Common myeloid progenitor, CD34-positive (primary cell): ENCODE results near the gene DLGAP5.
A peak's percentile ranks its signal among the peaks of the same experiment; 100 is the strongest.

Source experiments
- CTCF ChIA-PET: fragments of 350-600 bp; sonication (Branson Sonifier 250); formaldehyde crosslinking; loops from one replicate; lab custom pipeline; 2021; ENCODE audit warnings: antibody characterized with exemption; lab: Charles Lee
- POLR2A ChIA-PET: fragments of 350-600 bp; sonication (Branson Sonifier 250); formaldehyde crosslinking; loops from one replicate; lab custom pipeline; 2021; ENCODE audit warnings: antibody characterized with exemption; lab: Charles Lee
- DNase-seq, 3 donors: peaks; one replicate each; pipeline versions ENCODE4 v3.0.0 to v3.0.0-alpha.2; 2013
- H3K27ac ChIP-seq, 2 experiments: 1 replicate in 1 of 2; 2 replicates in 1 of 2; pipeline ENCODE4 v1.7.0; 2013; ENCODE audit warnings: inconsistent platforms in 2 of 2, low read length in 2 of 2, mild to moderate bottlenecking in 2 of 2, low read depth in 1 of 2, moderate library complexity in 1 of 2; ENCODE audit not compliant: severe bottlenecking in 2 of 2, insufficient read depth in 1 of 2, poor library complexity in 1 of 2
- H3K27me3 ChIP-seq, 5 experiments: replicated peaks in 2 of 5; 1 replicate in 3 of 5; 2 replicates in 2 of 5; pipeline versions ENCODE4 v1.6.1 to v1.7.0; 2013; ENCODE audit warnings: low read length in 4 of 5, mild to moderate bottlenecking in 2 of 5, moderate library complexity in 2 of 5, inconsistent platforms in 1 of 5; ENCODE audit not compliant: insufficient read depth in 5 of 5, control insufficient read depth in 4 of 5
- H3K36me3 ChIP-seq, 4 experiments: 1 replicate in 2 of 4; 2 replicates in 2 of 4; pipeline versions ENCODE4 v1.6.1 to v1.7.0; 2013; ENCODE audit warnings: low read length in 3 of 4, control low read depth in 1 of 4, mild to moderate bottlenecking in 1 of 4; ENCODE audit not compliant: control insufficient read depth in 4 of 4, insufficient read depth in 4 of 4
- H3K4me1 ChIP-seq, 4 experiments: 1 replicate in 3 of 4; 2 replicates in 1 of 4; pipeline versions ENCODE4 v1.6.1 to v1.7.1; 2013; ENCODE audit warnings: low read length in 3 of 4, mild to moderate bottlenecking in 3 of 4, control low read depth in 1 of 4, inconsistent platforms in 1 of 4, moderate library complexity in 1 of 4; ENCODE audit not compliant: control insufficient read depth in 4 of 4, insufficient read depth in 4 of 4; ENCODE audit errors: control extremely low read depth in 1 of 4
- H3K4me3 ChIP-seq, 7 experiments: 1 replicate in 4 of 7; 2 replicates in 3 of 7; pipeline versions ENCODE4 v1.5.1 to v1.7.0; 2013; ENCODE audit warnings: mild to moderate bottlenecking in 7 of 7, low read length in 6 of 7, moderate library complexity in 6 of 7, inconsistent platforms in 2 of 7, low read depth in 2 of 7, control low read depth in 1 of 7; ENCODE audit not compliant: insufficient read depth in 4 of 7, control insufficient read depth in 1 of 7; ENCODE audit errors: extremely low read depth in 1 of 7
- H3K9me3 ChIP-seq, 5 experiments: 1 replicate in 4 of 5; 2 replicates in 1 of 5; pipeline versions ENCODE4 v1.6.1 to v1.7.1; 2013; ENCODE audit warnings: low read length in 4 of 5, mild to moderate bottlenecking in 2 of 5, inconsistent platforms in 1 of 5, low read depth in 1 of 5, moderate library complexity in 1 of 5; ENCODE audit not compliant: control insufficient read depth in 4 of 5, insufficient read depth in 2 of 5; ENCODE audit errors: control extremely low read depth in 1 of 5
- WGBS: methylation state at CpG from one replicate; pipeline ENCODE4 v1.1.5; 2013; ENCODE audit not compliant: insufficient coverage; 5-methylcytosine and 5-hydroxymethylcytosine counted together

DLGAP5 gene

GRCh38 chr14:55201219-55202101 is 10.1 kb upstream of the DLGAP5 start:
- POLR2A ChIA-PET, result no interaction called here
- CTCF ChIA-PET, result interaction anchor here (1.0 to 5.0 kb wide), 2 partner anchors 11 to 17 kb away, joined by 3 to 23 read pairs; no protein-coding TSS in a partner anchor

GRCh38 chr14:55200651-55201050 is 9.3 kb upstream of the DLGAP5 start:
- POLR2A ChIA-PET, result no interaction called here
- H3K27me3 ChIP-seq, result no peaks in the 10 kb centered on the region
- no peak for DNase-seq
- CTCF ChIA-PET, result interaction anchor here (5.0 kb wide), 1 partner anchor 12 kb away, joined by 23 read pairs; no protein-coding TSS in a partner anchor
- no peak overlapping the region for H3K27ac ChIP-seq
- H3K36me3 ChIP-seq, result no peaks in the 10 kb centered on the region
- no peak overlapping the region for H3K4me3 ChIP-seq
- no peaks in the 10 kb centered on the region for H3K9me3 ChIP-seq
- WGBS, result 100% methylated on average over 3 of the region's 3 CpGs
- H3K4me1 ChIP-seq, result no peaks in the 10 kb centered on the region

More at GRCh38 chr14:55201219-55202101, 10.1 kb upstream of the DLGAP5 start:
- H3K36me3 ChIP-seq, result no peaks in the 10 kb centered on the region
- H3K4me3 ChIP-seq, result no peak overlapping the region
- DNase-seq, result no peak
- H3K27ac ChIP-seq, result no peak overlapping the region
- H3K4me1 ChIP-seq, result no peaks in the 10 kb centered on the region
- H3K27me3 ChIP-seq, result no peaks in the 10 kb centered on the region
- no peaks in the 10 kb centered on the region for H3K9me3 ChIP-seq
- WGBS, result 97% methylated on average over 14 of the region's 17 CpGs

DNA sequence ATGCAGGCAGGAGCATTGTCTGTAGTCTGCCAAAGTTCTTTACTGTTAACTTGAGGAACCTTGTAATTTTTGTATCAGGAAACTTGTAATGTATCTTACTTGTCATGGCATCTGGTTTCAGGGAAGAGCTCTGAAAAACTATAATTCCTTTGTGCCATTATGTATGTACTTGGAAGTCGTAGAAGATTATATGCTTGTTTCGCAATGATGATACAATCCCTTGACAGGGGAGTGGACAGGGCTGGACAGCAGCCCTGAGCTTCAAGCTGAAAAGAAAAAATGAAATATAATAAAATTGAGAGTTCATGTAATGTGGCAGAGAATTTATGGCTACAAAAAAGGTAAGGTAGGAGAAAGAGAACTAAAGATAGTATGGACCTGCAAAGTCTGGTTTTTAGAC is 7.4 kb upstream of the DLGAP5 start:
- ChIA-PET CTCF (interaction anchor here (5.0 kb wide), 1 partner anchor 14 kb away, joined by 23 read pairs; no protein-coding TSS in a partner anchor), POLR2A (no interaction called here)
- Histone ChIP-seq H3K27ac (no peak overlapping the region), H3K36me3 (no peaks in the 10 kb centered on the region), H3K4me3 (no peak overlapping the region), H3K27me3 (no peaks in the 10 kb centered on the region), H3K4me1 (no peaks in the 10 kb centered on the region), H3K9me3 (no peaks in the 10 kb centered on the region)
- 92% methylated on average over 2 of the region's 2 CpGs for WGBS
- no peak for DNase-seq

DNA sequence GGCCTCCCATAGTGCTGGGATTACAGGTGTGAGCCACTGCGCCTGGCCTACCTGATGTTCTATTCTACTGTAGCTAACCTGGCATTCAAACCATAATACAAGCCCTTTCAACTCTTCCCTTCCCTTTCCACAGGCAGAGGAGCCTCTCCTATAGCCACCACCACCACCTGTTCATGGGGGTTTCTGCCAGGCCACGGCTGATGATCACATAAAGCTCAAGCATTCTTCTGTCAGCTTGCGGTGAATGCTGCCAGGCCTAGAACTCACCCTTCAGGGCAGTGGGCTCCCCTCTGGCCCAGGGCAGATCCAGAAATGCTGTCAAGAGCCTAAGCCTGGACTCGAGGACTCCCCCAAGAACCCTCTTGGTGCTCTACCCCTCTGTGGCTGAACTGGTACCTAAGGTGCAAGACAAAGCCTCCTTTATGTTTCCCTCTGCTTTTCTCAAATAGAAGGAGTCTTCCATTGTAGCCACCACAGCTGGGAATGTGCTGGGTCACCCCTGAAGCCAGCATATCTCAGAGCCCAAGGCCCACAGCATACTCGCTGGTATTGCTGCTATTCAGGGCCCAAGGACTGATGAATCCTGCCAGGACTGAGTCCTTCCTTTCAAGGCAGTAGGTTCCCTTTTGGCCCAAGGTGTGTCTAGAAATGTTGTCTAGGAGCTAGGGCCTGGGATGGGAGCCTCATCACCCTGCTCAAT is 3.4 kb upstream of the DLGAP5 start:
- ChIA-PET CTCF (no interaction called here), POLR2A (no interaction called here)
- no peaks in the 10 kb centered on the region for H3K36me3 ChIP-seq
- H3K4me1 ChIP-seq, result peaks cover 6 to 17% (median 10%) of the 10 kb centered on the region in 4 experiments
- WGBS, result 98% methylated on average over 5 of the region's 5 CpGs
- no peaks in the 10 kb centered on the region for H3K9me3 ChIP-seq
- H3K4me3 ChIP-seq, result no peak overlapping the region
- no peak for DNase-seq
- no peak overlapping the region for H3K27ac ChIP-seq
- H3K27me3 ChIP-seq, result no peaks in the 10 kb centered on the region

- no peak overlapping the region for H3K27ac ChIP-seq
- CTCF ChIA-PET, result interaction anchor here (1.0 kb wide), 1 partner anchor 21 kb away, joined by 4 read pairs; no protein-coding TSS in a partner anchor
These were observed 753 bp upstream of the DLGAP5 start for GRCh38 chr14:55192054-55192621.

GRCh38 chr14:55190906-55191202 is 531 bp downstream of the DLGAP5 start:
- Histone ChIP-seq H3K4me3 (peak overlapping the region; percentile 65 to 100 (median 86)), H3K27me3 (no peaks in the 10 kb centered on the region), H3K4me1 (peaks cover 6 to 21% (median 13%) of the 10 kb centered on the region in 4 experiments), H3K9me3 (no peaks in the 10 kb centered on the region), H3K27ac (peak overlapping the region in 1 of 2 experiments; percentile 37), H3K36me3 (peaks cover 0 to 12% (median 0%) of the 10 kb centered on the region in 4 experiments)
- ChIA-PET POLR2A (no interaction called here), CTCF (no interaction called here)
- WGBS, result 4% methylated on average over 6 of the region's 8 CpGs
- peak in 1 of 3 donors; percentile 2 for DNase-seq

More at GRCh38 chr14:55192054-55192621, 753 bp upstream of the DLGAP5 start:
- Histone ChIP-seq H3K9me3 (no peaks in the 10 kb centered on the region), H3K4me3 (peak overlapping the region; percentile 65 to 100 (median 86)), H3K36me3 (peaks cover 0 to 8% (median 0%) of the 10 kb centered on the region in 4 experiments), H3K4me1 (peaks cover 6 to 21% (median 13%) of the 10 kb centered on the region in 4 experiments), H3K27me3 (no peaks in the 10 kb centered on the region)
- POLR2A ChIA-PET, result no interaction called here
- WGBS, result 51% methylated on average over 3 of the region's 11 CpGs
- DNase-seq, result no peak
